Stimulated activated CD8-positive, alpha-beta memory T cell treated with anti-CD3 and anti-CD28 coated beads, Interleukin-15, amount 100 ng/mL, for 24 hours (primary cell): ENCODE results near the gene BDNF.
"Not testable (repeated sequence)": the region's sequence is repeated elsewhere in the genome, so short reads cannot be mapped to it uniquely, and the experiment has no call there.

ENCODE experiments used
- DNase-seq: peaks from one replicate; pipeline ENCODE4 v3.0.0-alpha.2; 2020; ENCODE audit warnings: low read depth

The BDNF gene

DNA sequence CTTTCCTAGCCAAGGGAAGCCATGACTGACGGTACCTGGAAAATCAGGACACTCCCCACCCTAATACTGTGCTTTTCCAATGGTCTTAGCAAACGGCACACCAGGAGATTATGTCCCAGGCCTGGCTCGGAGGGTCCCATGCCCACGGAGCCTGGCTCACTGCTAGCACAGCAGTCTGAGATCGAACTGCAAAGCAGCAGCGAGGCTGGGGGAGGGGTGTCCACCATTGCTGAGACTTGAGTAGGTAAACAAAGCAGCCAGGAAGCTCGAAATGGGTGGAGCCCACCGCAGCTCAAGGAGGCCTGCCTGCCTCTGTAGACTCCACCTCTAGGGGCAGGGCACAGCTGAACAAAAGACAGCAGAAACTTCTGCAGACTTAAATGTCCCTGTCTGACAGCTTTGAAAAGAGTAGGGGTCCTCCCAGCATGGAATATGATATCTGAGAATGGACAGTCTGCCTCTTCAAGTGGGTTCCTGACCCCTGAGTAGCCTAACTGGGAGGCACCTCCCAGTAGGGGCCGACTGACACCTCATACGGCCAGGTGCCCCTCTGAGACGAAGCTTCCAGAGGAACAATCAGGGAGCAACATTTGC lies 34.6 kb downstream of the BDNF start:
- DNase-seq: not testable (repeated sequence)

- DNase-seq: no peak
These were observed 36.9 kb downstream of the BDNF start for GRCh38 chr11:27663326-27663725.

GRCh38 chr11:27660171-27660570 lies 40.1 kb downstream of the BDNF start:
- no peak for DNase-seq

DNA sequence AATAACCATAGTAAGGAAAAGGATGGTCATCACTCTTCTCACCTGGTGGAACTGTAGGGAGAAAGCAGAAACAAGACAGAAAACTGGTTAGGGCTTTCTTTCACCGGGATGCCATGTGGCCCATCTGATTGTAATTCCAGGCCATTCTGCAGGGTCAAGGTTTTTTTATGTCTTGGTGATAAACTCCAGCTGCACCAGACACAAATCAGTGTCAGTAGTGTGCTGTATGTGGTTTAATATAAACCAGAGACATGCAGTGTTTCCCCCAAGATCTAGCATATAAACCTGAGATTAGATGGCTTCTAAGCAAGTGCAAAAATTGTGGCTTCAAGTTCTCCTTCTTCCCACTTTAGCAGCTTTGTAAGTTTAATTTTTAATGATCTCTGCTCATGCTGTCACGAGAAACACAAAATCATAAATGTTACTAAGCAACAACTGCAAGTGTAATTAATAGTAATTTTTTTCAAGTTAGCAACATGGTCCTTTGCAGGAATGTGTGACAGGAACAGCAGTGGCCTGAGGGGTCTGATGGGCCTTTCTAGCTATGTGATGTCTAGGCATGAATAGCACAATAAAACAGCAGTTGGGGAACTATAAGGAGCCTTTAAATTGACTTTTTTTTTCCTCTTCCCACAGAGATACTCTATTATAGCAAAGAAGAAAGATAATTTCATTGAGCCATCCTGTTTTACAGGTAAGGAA lies 41.6 kb downstream of the BDNF start:
- DNase-seq: no peak

GRCh38 chr11:27656806-27657483 lies 43.3 kb downstream of the BDNF start:
- DNase-seq: no peak

- DNase-seq: no peak
These were observed 43.9 kb downstream of the BDNF start for GRCh38 chr11:27656320-27656719.

DNA sequence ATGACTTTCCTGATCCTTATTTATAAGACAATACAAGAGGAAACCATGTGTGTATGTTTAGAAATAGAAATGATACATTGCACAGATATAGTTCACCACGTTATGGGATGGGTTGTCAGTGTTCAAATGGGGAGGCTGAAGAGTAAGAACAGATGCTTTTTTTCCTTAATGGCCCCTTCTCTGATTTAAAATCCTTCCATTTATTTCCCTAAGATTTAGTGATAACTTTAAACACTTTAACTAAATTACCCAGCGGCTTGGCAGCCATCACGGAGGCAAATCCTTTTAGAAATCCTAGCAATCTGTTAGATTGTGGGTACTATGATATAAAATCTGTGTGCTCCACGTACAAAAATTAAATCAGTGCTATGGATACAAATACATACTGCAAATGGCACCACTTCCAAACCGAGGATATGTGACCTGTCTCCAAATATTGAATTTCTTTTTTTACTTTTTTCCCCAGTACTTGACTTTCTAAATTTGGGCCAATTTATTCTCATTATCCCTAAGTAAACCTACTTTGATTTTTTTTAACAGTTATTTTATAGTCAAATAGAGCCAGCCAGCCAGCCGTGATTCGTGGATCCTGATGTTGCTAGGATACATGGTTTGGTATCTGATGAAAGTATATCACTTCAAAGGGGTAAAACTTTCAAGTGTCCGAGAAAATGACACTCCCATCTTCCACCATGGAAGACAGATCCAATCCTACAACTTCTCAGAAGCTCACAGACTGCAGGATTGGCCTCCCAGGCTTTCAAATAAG lies 46.1 kb downstream of the BDNF start:
- no peak for DNase-seq

GRCh38 chr11:27651711-27652110 lies 48.5 kb downstream of the BDNF start:
- DNase-seq: no peak

DNA sequence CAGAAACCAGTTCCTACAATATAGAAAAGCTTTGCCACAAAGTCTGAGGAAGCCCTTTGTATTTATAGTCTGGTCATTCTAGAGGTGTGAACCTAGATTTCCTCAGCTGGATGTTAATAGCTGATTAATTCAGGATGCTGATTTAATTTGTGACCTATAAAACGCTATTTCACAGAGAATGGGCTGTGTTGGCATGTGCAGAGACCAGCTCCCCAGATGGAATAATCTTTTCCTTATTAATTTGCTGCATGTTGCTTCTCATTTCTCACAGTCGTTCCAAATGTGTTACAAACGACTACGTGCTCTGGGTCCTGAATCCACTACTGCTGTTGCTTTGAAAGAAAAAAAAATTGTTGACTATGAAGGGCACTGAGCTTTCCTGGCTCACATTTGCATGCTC lies 49.3 kb downstream of the BDNF start:
- no peak for DNase-seq

- no peak for DNase-seq
These were observed 50.5 kb downstream of the BDNF start for GRCh38 chr11:27649800-27650199.

DNA sequence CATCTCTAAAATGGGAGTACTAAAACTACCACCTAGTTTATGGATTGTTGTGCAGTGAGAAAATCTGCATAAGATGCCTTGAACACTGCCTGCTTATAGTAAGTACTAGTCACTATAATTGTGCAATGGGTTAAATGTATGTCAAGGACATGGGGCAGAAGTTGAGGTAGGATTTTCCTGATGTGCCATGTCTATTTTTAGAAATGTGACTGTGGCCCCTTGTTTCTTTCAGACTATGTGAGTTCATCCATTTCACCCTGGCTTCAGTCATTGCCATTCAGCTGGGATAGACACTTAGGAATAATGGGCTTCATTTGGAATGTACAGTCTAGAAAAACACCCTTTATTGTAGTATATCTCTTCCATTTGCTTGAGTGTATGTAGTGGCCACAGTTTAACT lies 51.4 kb downstream of the BDNF start:
- DNase-seq: no peak

DNA sequence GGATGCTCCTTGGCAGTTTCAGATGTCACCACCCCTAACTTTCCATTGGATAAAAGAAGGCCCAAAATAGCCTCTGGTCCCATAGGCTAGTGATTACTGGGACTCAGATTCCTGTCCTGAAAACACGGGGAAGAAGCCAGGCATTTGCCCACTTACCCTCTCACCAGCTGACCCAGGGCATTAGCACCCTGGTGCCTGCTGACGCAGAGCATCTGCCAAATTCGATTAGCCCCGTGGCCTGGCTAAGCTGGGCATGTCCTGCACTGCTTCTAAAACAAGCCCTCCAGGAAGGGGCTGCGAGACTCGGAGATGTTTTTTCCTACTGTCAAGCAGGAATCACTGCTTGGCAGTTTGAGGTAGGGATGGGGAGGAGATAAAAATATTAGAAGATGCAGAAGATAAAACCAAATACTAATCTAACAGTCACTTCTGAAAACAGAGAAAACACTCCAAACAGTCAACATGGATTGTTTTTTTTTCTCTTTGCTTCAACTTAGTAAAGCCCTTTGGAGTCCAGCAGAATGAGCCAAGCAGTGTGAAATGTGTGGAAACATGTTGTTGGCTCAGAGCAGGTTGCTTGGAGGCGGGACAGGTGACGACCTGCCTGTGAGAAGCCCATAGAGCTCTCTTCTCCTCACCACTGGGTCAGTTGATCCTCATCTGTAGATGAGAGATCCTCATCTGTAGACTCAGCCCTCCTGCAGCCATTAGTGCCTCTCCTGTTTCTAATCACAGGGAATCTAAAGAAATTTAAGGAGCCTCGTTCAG lies 54.0 kb downstream of the BDNF start:
- DNase-seq: no peak

- DNase-seq: no peak
These were observed 57.3 kb downstream of the BDNF start for GRCh38 chr11:27642954-27643353.

- no peak for DNase-seq
These were observed 59.3 kb downstream of the BDNF start for GRCh38 chr11:27640954-27641353.

GRCh38 chr11:27635567-27636037 lies 64.7 kb downstream of the BDNF start:
- DNase-seq: no peak

- not testable (repeated sequence) for DNase-seq
These were observed 65.5 kb downstream of the BDNF start for GRCh38 chr11:27634776-27635175.

DNA sequence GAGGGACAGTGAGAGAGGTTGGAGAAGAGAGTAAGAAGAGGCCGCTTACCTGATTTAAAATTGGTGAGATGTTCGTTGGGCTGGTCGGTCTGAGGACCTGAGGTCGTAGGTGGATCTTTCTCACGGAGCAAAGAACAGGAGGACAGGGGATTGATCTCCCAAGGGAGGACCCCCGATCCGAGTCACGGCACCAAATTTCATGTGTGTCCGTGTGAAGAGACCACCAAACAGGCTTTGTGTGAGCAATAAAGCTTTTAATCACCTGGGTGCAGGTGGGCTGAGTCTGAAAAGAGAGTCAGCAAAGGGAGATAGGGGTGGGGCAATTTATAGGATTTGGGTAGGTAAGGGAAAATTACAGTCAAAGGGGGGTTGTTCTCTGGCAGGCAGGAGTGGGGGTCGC lies 66.0 kb downstream of the BDNF start:
- not testable (repeated sequence) for DNase-seq

DNA sequence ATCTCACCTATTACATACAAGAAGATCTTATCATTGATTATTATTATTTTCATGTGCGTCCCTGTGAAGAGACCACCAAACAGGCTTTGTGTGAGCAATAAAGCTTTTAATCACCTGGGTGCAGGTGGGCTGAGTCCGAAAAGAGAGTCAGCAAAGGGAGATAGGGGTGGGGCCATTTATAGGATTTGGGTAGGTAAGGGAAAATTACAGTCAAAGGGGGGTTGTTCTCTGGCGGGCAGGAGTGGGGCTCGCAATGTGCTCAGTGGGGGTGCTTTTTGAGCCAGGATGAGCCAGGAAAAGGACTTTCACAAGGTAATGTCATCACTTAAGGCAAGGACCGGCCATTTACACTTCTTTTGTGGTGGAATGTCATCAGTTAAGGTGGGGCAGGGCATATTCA lies 71.2 kb downstream of the BDNF start:
- not testable (repeated sequence) for DNase-seq

- no peak for DNase-seq
These were observed 72.3 kb downstream of the BDNF start for GRCh38 chr11:27627979-27628378.

GRCh38 chr11:27626938-27627586 lies 73.2 kb downstream of the BDNF start:
- no peak for DNase-seq

DNA sequence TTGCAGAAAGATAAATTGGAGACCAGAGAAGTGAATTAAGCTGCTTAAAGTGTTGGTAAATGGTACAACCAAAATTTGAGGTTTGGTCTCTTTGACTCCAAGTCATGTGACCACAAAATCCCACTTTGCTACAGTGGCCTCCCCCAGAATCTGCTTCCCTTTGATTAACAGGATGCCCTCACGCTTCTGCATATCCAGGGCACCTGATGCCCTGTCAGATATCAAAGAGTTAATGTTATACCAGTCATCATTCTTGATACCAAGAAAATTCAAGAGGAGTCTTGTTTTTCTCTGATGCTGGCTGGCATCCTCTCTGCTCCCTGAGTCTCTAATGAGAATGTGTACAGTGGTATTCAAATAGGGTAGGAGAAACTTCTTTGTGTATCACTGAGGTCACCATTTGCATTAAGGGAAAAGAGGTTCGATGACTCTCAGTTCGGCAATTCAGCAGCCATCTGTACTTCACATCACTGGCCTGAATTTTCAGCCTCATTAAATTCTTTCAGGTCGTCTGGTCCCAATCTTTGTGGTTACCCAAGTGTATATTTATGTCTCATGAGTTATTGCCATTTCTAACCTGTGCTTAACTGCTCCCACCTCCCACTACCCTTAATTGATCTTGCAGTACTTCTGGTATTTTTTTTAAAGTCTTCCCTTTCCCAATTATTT lies 73.9 kb downstream of the BDNF start:
- DNase-seq: no peak
